Activated CD8-positive, alpha-beta T cell treated with anti-CD3 and anti-CD28 coated beads for 36 hours (primary cell): ENCODE measurements around the gene KCNAB1. TPM values are rescaled to one million over a fixed set of nuclear protein-coding genes. Genes with fewer than 3 reads are reported as not detected.

Experiments
- ATAC-seq: fragments of 200-7000 bp; cut with Tn5 transposase; one replicate; pipeline ENCODE4 v1.10.0; 2021; ENCODE audit warnings: mild to moderate bottlenecking, moderate library complexity
- CTCF ChIA-PET: fragments of 350-600 bp; sonication (Branson Sonifier 250); formaldehyde crosslinking; loops from one replicate; lab custom pipeline; 2021; ENCODE audit warnings: antibody characterized with exemption; lab: Charles Lee
- POLR2A ChIA-PET: fragments of 350-600 bp; sonication (Branson Sonifier 250); formaldehyde crosslinking; loops from one replicate; lab custom pipeline; 2021; ENCODE audit warnings: antibody characterized with exemption; lab: Charles Lee
- DNase-seq: peaks from one replicate; pipeline ENCODE4 v3.0.0-alpha.2; 2020
- H3K27ac Mint-ChIP-seq: one replicate; pipeline ENCODE4 v1.8.0; 2021; ENCODE audit warnings: mild to moderate bottlenecking, mixed read lengths
- H3K27me3 Mint-ChIP-seq: one replicate; pipeline ENCODE4 v1.8.0; 2021; ENCODE audit warnings: mixed read lengths
- H3K36me3 Mint-ChIP-seq: one replicate; pipeline ENCODE4 v1.8.0; 2021; ENCODE audit warnings: low read depth, mixed read lengths
- H3K4me1 Mint-ChIP-seq: one replicate; pipeline ENCODE4 v1.8.0; 2021; ENCODE audit warnings: low read depth, mixed read lengths
- H3K4me3 Mint-ChIP-seq: one replicate; pipeline ENCODE4 v1.8.0; 2021; ENCODE audit warnings: mild to moderate bottlenecking, moderate library complexity, mixed read lengths
- H3K9me3 Mint-ChIP-seq: one replicate; pipeline ENCODE4 v1.8.0; 2021; ENCODE audit warnings: mixed read lengths
- CTCF ChIP-seq: fragments of 200-600 bp; IDR thresholded peaks from one replicate; pipeline ENCODE4 v1.8.0; 2022; ENCODE audit warnings: antibody characterized with exemption, mild to moderate bottlenecking
- intact Hi-C: fragments of 100-400 bp; cut with micrococcal nuclease; formaldehyde crosslinking; loops from one replicate; pipeline ENCODE4 v1.10.0; 2022
- total RNA-seq, 2 experiments: library from RNA; stranded (reverse); gene quantifications; one replicate each; pipeline ENCODE4 v1.2.3, GENCODE V29; 2021

Gene KCNAB1
- total RNA-seq, 2 experiments from 2014 or later = not detected

- no peaks in the 10 kb centered on the region for H3K9me3 Mint-ChIP-seq
- intact Hi-C loops = no loop called here
- H3K27me3 Mint-ChIP-seq = peaks cover 4% of the 10 kb centered on the region
- ATAC-seq (no peak), DNase-seq (no peak)
- H3K36me3 Mint-ChIP-seq = no peaks in the 10 kb centered on the region
- no peaks in the 10 kb centered on the region for H3K4me1 Mint-ChIP-seq
- no peak overlapping the region for H3K4me3 Mint-ChIP-seq
- POLR2A ChIA-PET = no interaction called here
- no peak for TF ChIP-seq CTCF
- no peak overlapping the region for H3K27ac Mint-ChIP-seq
- CTCF ChIA-PET = interaction anchor here (1.4 kb wide), 1 partner anchor 236 kb away, joined by 4 read pairs; no protein-coding TSS in a partner anchor
These were observed 185.3 kb downstream of the KCNAB1 start for GRCh38 chr3:156305672-156306071.

GRCh38 chr3:156307704-156308103 lies 187.3 kb downstream of the KCNAB1 start:
- ATAC-seq (no peak), DNase-seq (no peak)
- H3K4me3 Mint-ChIP-seq = no peak overlapping the region
- no peak for TF ChIP-seq CTCF
- peaks cover 6% of the 10 kb centered on the region for H3K27me3 Mint-ChIP-seq
- no peaks in the 10 kb centered on the region for H3K36me3 Mint-ChIP-seq
- H3K27ac Mint-ChIP-seq = no peak overlapping the region
- ChIA-PET CTCF (no interaction called here), POLR2A (no interaction called here)
- no peaks in the 10 kb centered on the region for H3K4me1 Mint-ChIP-seq
- no peaks in the 10 kb centered on the region for H3K9me3 Mint-ChIP-seq
- intact Hi-C loops = no loop called here

- DNase-seq = no peak
- intact Hi-C loops = no loop called here
- no peak for TF ChIP-seq CTCF
- ChIA-PET CTCF (no interaction called here), POLR2A (no interaction called here)
- H3K36me3 Mint-ChIP-seq = no peaks in the 10 kb centered on the region
- H3K9me3 Mint-ChIP-seq = no peaks in the 10 kb centered on the region
- no peak for ATAC-seq
- H3K27me3 Mint-ChIP-seq = peaks cover 7% of the 10 kb centered on the region
- H3K4me3 Mint-ChIP-seq = no peak overlapping the region
- no peak overlapping the region for H3K27ac Mint-ChIP-seq
- H3K4me1 Mint-ChIP-seq = no peaks in the 10 kb centered on the region
These were observed 191.1 kb downstream of the KCNAB1 start for GRCh38 chr3:156311431-156311830.

- Mint-ChIP-seq H3K27me3 (peaks cover 7% of the 10 kb centered on the region), H3K4me1 (no peaks in the 10 kb centered on the region), H3K9me3 (no peaks in the 10 kb centered on the region), H3K36me3 (no peaks in the 10 kb centered on the region), H3K4me3 (no peak overlapping the region), H3K27ac (no peak overlapping the region)
- intact Hi-C loops = no loop called here
- POLR2A ChIA-PET = no interaction called here
- no peak for TF ChIP-seq CTCF
- ATAC-seq (no peak), DNase-seq (no peak)
- CTCF ChIA-PET = no interaction called here
These were observed 191.6 kb downstream of the KCNAB1 start for GRCh38 chr3:156311930-156312329.

GRCh38 chr3:156316076-156316475 lies 195.7 kb downstream of the KCNAB1 start:
- ChIA-PET CTCF (no interaction called here), POLR2A (no interaction called here)
- DNase-seq (no peak), ATAC-seq (no peak)
- no peak overlapping the region for H3K4me3 Mint-ChIP-seq
- no peaks in the 10 kb centered on the region for H3K4me1 Mint-ChIP-seq
- H3K9me3 Mint-ChIP-seq = no peaks in the 10 kb centered on the region
- H3K27ac Mint-ChIP-seq = no peak overlapping the region
- intact Hi-C loops = no loop called here
- H3K27me3 Mint-ChIP-seq = peaks cover 4% of the 10 kb centered on the region
- TF ChIP-seq CTCF = no peak
- H3K36me3 Mint-ChIP-seq = no peaks in the 10 kb centered on the region
